K562 (cell line): ENCODE data around the gene GRSF1. TPM values are rescaled to one million over a fixed set of nuclear protein-coding genes. Genes with fewer than 3 reads are reported as not detected.

Experiments used
- AFF1 ChIP-seq, 2 experiments: fragments of 450-650 bp; IDR thresholded peaks; 2 replicates each; pipeline ENCODE4 v1.6.1; 2018; ENCODE audit warnings: mild to moderate bottlenecking in 2 of 2, low read depth in 1 of 2; ENCODE audit not compliant: partially characterized antibody in 2 of 2
- DPF2 ChIP-seq: fragments of 450-650 bp; IDR thresholded peaks from 2 replicates; pipeline ENCODE4 v1.6.1; 2016
- EHMT2 ChIP-seq: fragments of 450-650 bp; IDR thresholded peaks from 2 replicates; pipeline ENCODE4 v1.6.1; 2018; ENCODE audit warnings: antibody characterized with exemption
- HIVEP1 ChIP-seq: fragments of 250-450 bp; sonication (Bioruptor Pico); IDR thresholded peaks from 2 replicates; pipeline ENCODE4 v1.4.0; 2020; ENCODE audit warnings: mild to moderate bottlenecking
- L3MBTL2 ChIP-seq: fragments of 450-650 bp; IDR thresholded peaks from 2 replicates; pipeline ENCODE4 v1.6.1; 2016; ENCODE audit warnings: mild to moderate bottlenecking, moderate library complexity
- THAP7 ChIP-seq: fragments of 250-450 bp; sonication (Bioruptor Pico); IDR thresholded peaks from 2 replicates; pipeline ENCODE4 v1.5.0; 2021
- VEZF1 ChIP-seq: fragments of 200-800 bp; sonication (Bioruptor generic); IDR thresholded peaks from 2 replicates; pipeline ENCODE4 v1.6.1; 2017; ENCODE audit warnings: missing genetic modification characterization, missing compliant biosample characterization
- ZBTB2 ChIP-seq: fragments of 450-650 bp; IDR thresholded peaks from 2 replicates; pipeline ENCODE4 v1.6.1; 2016; ENCODE audit warnings: antibody characterized with exemption
- ZNF407 ChIP-seq: fragments of 450-650 bp; IDR thresholded peaks from 2 replicates; pipeline ENCODE4 v1.6.1; 2016; ENCODE audit warnings: low read depth
- ZNF699 ChIP-seq: fragments of 250-450 bp; sonication (Bioruptor Pico); IDR thresholded peaks from 2 replicates; pipeline ENCODE4 v1.8.0; 2021; ENCODE audit warnings: mild to moderate bottlenecking, moderate library complexity; ENCODE audit not compliant: insufficient replicate concordance
- polyA plus RNA-seq, 8 experiments: library from polyadenylated mRNA; depleted of rRNA in 4 of 8; stranded (reverse) in 5 of 8; unstranded in 3 of 8; fragments of >200 nt; fragmentation: Nextera tagmentation in 2 of 8; fragmentation: Illumina TruSeq in 1 of 8; extraction: Ambion mirVana in 2 of 8; extraction: Trizol in 1 of 8; gene quantifications; 2 replicates each; pipeline versions ENCODE4 v1.2.1 to v1.2.3, GENCODE V29; 2011 to 2014; ENCODE audit warnings: inconsistent platforms in 1 of 8, missing spikeins in 1 of 8
- total RNA-seq, 7 experiments: library from RNA; depleted of rRNA in 6 of 7; stranded (reverse); fragments of >200 nt in 6 of 7; fragmentation: Illumina TruSeq in 2 of 7; extraction: Trizol in 2 of 7; gene quantifications; 2 replicates each; pipeline versions ENCODE4 v1.2.1 to v1.2.3, GENCODE V29; 2011 to 2021; ENCODE audit warnings: low replicate concordance in 1 of 7

Gene GRSF1
- total and polyA plus RNA-seq, 9 of the 15 experiments (the other 6 are each of a cell fraction or from before 2014, with no cell fraction given) = 33.0 to 105 (median 76.0) TPM

GRCh38 chr4:70839589-70840093 lies at the start of gene GRSF1 (continued):
- TF ChIP-seq ZNF407 = no peak
- peak; percentile 46; the same call in 1 of the 2 replicates for TF ChIP-seq L3MBTL2
- TF ChIP-seq DPF2 = no peak
- TF ChIP-seq ZBTB2 = no peak
- peak; percentile 96 for TF ChIP-seq VEZF1
- TF ChIP-seq AFF1 (IDR thresholded peaks at IDR 0.05; ENCODE audit: low read depth in 1 of 2, partially characterized antibody in 2 of 2) = no peak
- TF ChIP-seq ZNF699 (CRISPR knock-in tag) = no peak
- TF ChIP-seq EHMT2 = no peak
- no peak for TF ChIP-seq HIVEP1 (CRISPR knock-in tag)
- no peak for TF ChIP-seq THAP7 (CRISPR knock-in tag)
